HG03097 (cell line): ENCODE measurements around the gene ZSCAN29.
"Not testable (repeated sequence)": the region's sequence is repeated elsewhere in the genome, so short reads cannot be mapped to it uniquely, and the experiment has no call there.

Experiments used
- ATAC-seq: cut with Tn5 transposase; IDR thresholded peaks from one replicate; pipeline ENCODE4 v1.9.1; 2021; ENCODE audit not compliant: unreplicated experiment, low FRiP score

ZSCAN29 gene

GRCh38 chr15:43370975-43371974 is at the start of gene ZSCAN29, which contains the start of gene TUBGCP4:
Gene ZSCAN29 (minus strand): TSS chr15:43371043. CDS start chr15:43369913, 1,130 bp downstream.
Gene TUBGCP4 (plus strand): TSS chr15:43371101. CDS start chr15:43371355, 254 bp downstream.
- peak; percentile 46 for ATAC-seq

DNA sequence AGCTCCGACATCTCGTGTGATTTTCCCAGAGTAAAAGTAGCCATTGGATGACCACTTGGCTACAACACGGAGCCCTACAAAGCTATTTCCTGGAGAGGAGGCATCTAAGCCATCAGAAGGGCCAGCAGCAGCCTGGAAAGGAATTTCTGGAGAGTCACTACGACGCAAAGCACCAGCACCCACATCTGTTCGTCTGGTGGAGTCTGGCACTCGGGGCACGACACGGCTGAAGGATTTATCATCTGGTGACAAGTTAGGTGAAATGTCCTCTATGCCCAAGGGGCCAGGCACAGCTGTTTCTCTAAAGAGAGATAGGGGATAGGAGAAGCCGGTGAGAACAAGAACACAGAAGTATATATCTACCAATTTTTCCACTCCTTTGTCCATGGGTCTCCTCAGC is 49.6 kb upstream of the ZSCAN29 start:
- ATAC-seq: no peak

GRCh38 chr15:43414196-43414595 is 43.4 kb upstream of the ZSCAN29 start:
- ATAC-seq: no peak

DNA sequence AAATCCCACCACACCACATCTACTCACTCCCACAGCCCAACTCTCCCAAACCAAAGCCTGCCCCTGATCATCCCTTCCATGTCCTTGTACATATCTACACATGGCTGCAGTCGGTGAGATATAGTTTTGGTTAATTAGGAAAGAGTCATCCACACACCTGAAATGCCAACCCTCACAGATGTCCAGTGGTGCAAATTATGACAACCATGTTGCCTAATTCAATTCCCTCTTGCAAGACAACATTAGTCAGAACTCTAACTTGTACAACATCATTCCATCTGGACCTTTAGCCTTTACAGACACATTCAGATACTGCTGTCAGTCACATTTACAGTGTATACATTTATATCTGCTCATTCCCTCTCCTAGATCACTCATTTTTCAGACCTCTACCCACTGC is 41.3 kb upstream of the ZSCAN29 start:
- no peak for ATAC-seq

DNA sequence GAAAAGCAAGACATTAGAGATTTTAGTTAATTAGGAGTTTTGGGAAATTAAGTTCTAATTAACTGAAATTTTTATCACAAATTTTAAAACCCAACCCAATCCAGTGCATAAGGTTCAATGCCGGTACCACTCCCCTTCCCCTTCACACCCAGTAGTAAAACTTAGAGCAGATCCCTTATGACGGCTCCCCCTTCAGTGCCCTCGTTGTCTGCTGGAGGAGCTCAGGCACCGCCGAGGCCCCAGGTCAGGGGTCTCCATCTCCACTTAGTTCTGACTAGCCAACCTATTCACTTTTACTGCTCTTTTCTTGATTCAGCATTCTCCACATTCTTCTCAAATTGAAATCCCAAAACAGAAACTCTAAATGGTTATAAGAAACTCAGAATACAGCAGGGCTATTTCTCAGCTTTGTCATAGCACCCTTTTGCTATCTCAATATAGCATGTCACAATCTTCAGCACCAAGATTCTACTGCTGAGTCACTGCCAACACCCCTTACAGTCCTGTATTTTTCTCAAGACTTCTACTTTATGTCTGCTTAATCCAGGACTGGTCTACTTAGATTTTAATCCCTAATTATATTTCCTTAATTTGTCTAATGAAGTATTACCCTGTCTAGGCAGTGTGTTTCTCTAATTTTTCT is 39.9 kb upstream of the ZSCAN29 start:
- no peak for ATAC-seq

- no peak for ATAC-seq
Observed at GRCh38 chr15:43408789-43409188, 37.9 kb upstream of the ZSCAN29 start.

DNA sequence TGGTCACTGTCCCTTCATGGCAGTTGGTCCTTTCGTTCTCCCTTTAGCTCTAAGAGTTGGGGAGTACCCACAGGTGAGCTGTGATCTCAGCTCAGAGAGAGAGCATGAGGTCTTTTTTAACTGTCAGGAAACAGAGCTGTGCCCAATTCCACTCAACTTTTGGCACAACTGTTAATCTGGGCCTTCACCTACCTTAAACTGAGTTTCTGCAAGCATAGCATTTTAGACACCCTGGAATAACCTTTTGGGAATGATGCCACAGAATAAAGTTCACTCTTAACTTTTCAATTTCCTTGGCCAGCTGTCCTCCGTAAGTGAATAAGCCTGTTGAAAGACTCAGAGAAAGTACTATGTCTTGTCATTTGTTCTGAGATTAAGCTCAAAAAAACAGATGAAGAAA is 36.0 kb upstream of the ZSCAN29 start:
- no peak for ATAC-seq

- no peak for ATAC-seq
Observed at GRCh38 chr15:43406189-43406588, 35.3 kb upstream of the ZSCAN29 start.

DNA sequence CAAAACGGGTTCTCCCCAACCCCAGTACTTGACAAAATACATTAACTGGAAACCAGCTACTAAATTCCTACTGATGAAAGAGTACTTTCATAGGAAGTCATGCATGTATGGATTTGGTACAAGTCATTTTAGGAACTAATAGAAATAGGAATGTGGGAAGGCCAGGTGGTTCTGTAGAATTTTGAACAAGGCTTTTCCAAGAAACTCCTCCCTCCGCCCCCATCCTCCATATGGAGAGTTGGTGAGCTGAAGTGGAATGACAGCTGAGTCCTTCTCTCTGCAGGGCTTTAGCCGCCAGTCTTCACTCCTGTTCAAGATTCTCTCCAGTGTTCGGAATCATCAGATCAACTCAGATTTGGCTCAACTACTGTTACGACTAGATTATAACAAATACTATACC is 33.3 kb upstream of the ZSCAN29 start:
- no peak for ATAC-seq

DNA sequence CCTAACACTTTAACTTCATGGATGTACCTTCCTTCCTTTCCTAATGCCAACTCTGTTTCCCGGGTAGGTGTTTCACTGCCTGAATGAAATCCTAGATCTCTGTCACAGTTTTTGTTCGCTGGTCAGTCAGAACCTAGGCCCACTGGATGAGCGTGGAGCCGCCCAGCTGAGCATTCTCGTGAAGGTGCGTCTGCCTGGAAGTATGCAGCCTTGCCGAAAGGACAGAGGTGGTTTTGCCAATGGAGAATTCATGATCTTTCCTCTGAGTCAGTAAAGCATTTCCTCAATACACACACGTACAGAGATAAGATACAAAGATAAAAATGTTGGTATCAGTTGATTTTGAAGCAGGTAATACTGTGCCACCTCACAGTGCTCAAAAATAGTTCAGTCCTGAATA is 32.8 kb upstream of the ZSCAN29 start:
- no peak for ATAC-seq

DNA sequence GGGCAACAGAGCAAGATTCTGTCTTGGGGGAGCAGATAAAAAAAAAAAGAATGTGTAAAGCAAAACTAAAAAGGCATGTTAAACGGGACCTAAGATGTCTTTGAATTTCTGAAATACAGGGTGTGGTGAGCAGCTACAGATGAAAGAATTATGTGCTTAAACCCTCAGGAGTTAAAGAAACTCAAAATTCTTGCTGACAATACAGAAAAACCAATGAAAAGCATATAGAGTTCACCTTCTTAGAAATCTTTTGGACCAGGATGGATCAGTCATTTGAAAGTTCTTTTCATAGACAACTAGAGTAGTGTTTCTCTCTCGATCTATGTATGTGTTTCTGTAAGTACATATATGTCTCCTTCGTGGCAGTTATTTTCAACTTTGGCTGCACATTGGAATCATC is 31.4 kb upstream of the ZSCAN29 start:
- no peak for ATAC-seq

DNA sequence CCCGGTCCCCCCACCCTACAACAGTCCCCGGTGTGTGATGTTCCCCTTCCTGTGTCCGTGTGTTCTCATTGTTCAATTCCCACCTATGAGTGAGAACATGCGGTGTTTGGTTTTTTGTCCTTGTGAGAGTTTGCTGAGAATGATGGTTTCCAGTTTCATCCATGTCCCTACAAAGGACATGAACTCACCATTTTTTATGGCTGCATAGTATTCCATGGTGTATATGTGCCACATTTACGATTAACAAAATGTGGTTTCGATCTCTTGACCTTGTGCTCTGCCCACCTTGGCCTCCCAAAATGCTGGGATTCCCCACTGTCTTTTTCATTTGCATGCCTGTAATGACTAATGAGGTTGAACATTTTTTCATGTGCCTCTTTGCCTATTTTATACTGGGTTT is 22.7 kb upstream of the ZSCAN29 start:
- not testable (repeated sequence) for ATAC-seq

DNA sequence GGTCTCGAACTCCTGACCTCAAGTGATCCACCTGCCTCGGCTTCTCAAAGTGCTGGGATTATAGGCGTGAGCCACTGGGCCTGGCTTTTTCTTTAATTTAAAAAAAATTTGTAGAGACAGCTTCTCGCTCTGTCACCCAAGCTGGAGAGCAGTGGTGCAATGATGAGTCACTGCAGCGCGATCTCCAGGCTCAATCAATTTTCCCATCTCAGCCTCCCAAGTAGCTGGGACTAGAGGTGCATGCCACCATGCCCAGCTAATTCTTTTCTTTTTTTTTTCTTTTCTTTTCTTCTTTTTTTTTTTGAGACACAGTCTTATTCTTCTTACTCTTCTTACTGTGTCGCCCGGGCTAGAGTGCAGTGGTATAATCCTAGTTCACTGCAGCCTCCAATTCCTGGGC is 19.9 kb upstream of the ZSCAN29 start:
- ATAC-seq: no peak

- ATAC-seq: no peak
Observed at GRCh38 chr15:43383070-43383469, 12.2 kb upstream of the ZSCAN29 start.

- ATAC-seq: no peak
Observed at GRCh38 chr15:43382310-43382709, 11.5 kb upstream of the ZSCAN29 start.

GRCh38 chr15:43378601-43379000 is 7.8 kb upstream of the ZSCAN29 start:
- ATAC-seq: no peak

DNA sequence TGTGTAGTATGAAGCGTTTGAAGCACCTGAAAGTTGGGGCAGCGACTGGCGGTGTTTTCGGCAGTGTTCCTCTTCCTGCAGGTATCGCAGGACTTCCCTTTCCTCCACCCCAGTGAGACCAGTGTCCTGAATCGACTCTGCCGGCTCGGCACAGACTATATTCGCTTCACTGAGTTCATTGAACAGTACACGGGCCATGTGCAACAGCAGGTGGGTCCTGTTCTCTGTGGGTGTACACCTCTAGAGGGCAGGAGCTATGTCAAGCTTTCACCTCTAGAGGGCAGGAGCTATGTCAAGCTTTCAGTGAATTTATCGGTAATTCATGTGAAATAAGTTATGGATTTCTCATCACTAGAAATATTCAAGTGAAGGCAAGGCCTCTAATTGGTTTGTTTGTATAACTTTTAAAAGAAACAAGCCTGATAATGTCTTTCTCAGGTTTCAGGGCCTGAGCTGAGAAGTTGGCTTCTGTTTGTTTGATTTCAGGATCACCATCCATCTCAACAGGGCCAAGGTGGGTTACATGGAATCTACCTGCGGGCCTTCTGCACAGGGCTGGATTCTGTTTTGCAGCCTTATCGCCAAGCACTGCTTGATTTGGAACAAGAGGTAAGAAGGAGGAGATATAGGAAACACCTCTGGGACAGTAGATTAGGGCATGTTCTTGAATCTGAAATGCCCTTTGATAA is 5.3 kb upstream of the ZSCAN29 start:
- no peak for ATAC-seq

DNA sequence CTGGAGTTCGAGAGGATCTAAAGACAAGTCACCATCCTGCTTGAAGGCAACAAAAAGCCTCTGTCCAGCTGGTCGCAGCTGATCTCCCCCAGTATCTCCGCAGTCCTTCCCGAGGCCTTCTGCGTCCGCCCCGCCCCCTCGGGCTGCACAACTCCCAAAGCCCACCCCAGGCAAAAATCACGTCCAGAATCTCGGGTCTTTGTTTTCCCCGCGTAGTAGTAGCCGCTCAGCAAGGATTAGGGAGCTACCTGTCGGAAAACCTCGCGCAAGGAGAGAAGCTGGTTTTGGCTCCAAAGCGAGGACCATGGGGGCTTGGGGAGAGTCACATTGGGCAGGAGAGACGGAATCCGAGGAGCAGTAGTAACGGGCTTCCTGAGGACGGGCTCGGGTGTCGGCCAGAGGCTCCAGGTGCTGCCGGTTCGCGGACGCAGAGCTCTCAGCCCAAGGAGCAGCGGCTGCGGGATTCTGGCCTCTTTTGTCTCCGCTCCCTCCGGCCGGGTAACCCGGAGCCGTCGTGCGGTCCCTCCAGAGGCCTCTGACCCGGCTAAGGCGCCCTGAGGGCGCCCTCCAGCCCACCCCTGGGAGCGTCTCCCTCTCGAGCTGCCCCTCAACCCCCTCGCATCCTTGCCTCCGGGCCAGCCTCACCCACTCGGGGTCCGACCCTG is 401 bp downstream of the ZSCAN29 start:
- ATAC-seq: no peak

DNA sequence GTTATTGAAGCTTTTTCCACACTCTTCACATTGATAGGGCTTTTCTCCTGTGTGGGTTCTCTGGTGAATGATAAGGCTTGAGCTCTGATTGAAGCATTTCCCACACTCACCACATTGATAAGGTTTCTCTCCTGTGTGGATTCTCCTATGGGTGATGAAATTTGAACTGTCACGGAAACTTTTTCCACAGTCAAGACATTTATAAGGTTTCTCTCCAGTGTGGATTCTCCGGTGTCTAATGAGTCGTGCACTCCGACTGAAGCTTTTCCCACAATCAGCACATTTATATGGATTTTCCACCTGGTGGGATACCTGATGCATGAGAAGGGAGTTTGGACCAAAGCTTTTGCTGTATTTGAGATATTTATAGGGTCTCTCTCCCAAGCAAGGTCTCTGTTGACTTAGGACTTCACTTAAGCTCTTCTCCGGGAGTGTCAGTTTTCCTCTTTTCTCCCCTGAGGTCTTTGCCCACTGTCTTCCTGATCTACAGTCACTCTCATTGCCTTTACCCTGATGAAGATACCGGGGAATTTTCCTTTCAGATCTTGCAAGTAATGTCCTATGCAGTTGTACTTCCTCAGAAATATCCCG is 9.4 kb downstream of the ZSCAN29 start:
- no peak for ATAC-seq

GRCh38 chr15:43360821-43361220 is 10.0 kb downstream of the ZSCAN29 start:
- no peak for ATAC-seq
